Stimulated activated CD8-positive, alpha-beta memory T cell treated with anti-CD3 and anti-CD28 coated beads, Interleukin-12 subunit alpha, Interleukin-12 subunit beta, amount 100 ng/mL, for 4 hours (primary cell): ENCODE results near the gene CD40.

ENCODE experiments used
- DNase-seq: peaks from one replicate; pipeline ENCODE4 v3.0.0-alpha.2; 2020; ENCODE audit warnings: low read depth

The CD40 gene

DNA sequence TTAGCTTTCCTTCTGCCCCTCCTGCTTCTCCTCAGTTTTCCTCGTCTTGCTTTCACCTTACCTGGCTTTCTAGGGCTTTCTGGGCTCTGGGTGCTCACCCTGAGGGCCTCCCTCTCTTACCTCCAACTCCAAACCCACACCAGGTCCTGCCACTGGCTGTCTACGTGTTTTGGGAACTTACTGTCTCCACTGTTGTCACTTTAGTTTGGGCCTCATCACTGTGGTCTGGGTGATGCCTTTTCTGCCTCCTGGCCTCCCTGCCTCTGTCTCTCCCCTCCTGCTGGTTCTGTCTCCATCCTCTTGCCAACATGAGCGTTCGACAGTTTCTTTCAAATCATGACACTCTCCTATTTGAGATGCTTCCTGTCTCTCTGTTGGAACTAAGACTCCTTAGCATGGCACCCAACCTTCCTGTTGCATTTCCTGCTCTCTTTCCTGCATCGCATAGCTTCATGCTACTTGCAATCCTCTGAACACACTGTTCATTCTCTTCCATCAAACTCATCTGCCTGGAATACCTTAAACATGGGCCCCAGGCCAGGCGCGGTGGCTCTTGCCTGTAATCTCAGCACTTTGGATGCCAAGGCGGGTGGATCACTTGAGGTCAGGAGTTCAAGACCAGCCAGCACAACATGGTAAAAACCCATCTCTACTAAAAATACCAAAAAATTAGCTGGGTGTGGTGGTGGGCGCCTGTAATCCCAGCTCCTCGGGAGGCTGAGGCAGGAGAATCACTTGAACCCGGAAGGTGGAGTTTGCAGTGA lies 5.5 kb downstream of the CD40 start:
- DNase-seq: no peak

- DNase-seq: no peak
These were observed 8.4 kb downstream of the CD40 start for GRCh38 chr20:46126440-46127056.

GRCh38 chr20:46127396-46128010 lies 9.4 kb downstream of the CD40 start:
- no peak for DNase-seq

DNA sequence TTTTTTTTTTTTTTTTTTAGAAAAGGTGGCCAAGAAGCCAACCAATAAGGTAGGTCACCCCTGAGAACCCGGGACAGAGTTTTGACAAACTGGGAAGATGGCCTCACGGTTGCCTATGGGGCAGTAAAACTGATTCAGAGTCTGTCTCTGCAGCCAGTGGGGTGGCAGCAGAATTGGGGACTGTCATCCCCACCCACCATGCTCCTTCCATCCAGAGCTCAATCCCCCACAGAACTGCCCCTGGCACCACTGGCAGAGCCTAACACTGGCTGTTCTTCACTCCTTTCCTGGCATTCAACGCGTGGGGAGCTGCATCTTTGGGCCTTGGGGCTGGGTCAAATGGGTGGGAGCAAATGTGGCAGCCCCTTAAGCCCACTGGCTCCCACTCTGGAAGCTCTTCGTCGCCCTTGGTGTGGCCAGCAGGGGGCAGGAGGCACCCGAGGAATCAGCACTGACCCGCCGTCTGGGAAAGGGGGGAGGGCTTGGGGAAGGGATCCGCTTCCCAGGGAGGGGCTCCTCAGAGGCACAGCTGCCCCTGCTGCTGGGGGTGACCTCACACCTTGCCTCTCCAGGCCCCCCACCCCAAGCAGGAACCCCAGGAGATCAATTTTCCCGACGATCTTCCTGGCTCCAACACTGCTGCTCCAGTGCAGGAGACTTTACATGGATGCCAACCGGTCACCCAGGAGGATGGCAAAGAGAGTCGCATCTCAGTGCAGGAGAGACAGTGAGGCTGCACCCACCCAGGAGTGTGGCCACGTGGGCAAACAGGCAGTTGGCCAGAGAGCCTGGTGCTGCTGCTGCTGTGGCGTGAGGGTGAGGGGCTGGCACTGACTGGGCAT lies 10.4 kb downstream of the CD40 start:
- no peak for DNase-seq

DNA sequence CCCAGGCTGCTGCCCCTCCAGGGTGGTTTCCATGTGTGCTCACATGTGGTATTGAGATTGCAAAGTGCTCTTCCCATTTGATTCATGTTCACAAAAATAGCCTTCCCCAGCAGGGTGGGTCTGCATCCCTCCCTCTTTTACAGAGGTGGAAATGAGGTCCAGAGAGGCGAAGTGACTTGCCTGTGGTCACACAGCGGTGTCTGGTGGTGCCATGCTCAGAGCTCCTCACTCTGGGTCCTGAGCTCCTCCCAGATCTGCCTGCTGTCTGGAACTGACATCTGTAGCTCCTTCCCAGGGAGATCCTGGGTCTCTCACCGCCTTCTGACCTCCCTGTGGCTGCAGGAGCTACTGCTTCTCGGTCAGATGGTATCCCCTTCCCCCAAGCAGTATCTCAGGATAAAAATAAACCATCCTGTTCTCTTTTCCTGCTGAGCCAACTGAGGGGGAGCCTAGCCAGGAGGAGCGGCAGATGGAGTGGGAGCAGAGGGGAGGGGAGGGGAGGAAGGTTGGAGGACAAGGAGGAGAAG lies 11.9 kb downstream of the CD40 start:
- no peak for DNase-seq

GRCh38 chr20:46130534-46130933 lies 12.4 kb downstream of the CD40 start:
- no peak for DNase-seq

DNA sequence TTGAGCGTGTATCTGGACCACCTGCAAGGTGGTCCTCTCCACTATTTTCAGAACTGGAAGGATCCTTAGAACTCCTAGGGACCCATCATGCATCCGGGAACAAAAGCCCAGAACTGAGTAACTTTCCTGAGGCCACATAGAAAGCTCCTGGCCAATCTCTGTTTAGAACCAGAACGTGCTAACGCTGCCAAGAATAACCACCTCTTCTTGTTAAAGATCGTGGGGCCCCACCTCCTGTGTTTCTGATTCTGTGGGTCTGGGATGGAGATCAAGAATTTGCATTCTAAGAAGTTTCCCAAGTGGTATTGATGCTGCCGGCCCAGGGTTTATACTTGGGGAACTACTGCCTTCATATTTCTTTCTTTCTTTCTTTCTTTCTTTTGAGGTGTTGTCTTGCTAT lies 13.3 kb downstream of the CD40 start:
- no peak for DNase-seq

DNA sequence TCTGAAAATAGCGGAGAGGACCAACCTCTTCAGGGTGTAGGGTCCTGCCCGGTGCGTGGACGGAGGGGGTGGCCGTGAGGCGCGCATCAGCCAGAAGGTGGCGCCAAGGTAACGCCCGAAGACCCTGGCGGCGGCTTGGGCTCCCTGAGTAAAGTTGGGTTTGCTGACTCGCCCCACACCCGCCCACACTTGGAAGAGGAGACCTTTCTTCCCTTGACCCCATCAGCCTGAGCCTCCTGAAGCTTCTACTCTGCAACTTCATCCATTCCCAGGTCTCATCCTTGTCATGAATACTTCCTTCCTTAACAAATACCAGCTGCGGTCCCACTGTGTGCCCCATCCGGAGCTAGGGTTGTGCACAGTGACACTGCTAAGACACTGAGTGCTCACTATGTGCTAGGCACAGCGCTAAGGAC lies 14.6 kb downstream of the CD40 start:
- DNase-seq: peak; percentile 18

- DNase-seq: no peak
These were observed 16.0 kb downstream of the CD40 start for GRCh38 chr20:46133886-46134654.

GRCh38 chr20:46134716-46135115 lies 16.6 kb downstream of the CD40 start:
- no peak for DNase-seq

GRCh38 chr20:46135856-46136633 lies 17.9 kb downstream of the CD40 start:
- no peak for DNase-seq

DNA sequence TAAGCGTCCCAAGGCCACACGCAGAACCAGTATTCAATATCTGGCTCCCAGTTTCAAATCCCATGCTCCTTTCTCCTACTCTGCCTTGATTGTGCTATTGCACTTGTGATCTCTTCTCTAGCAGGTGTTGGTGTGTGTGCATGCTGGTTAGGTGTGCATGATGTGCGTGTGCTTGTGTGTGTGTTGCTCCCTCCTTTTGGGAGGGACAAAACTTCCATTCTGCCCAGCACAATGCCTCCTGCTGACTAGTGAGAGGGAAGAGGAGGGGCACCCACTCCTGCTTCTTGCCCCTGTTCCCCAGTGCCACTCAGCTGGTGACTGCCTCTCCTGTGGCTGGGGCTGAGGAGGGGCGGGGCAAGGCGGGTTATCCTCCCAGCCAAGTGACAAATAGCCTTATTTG lies 19.7 kb downstream of the CD40 start:
- DNase-seq: no peak

- DNase-seq: no peak
These were observed 21.3 kb downstream of the CD40 start for GRCh38 chr20:46139266-46139889.

DNA sequence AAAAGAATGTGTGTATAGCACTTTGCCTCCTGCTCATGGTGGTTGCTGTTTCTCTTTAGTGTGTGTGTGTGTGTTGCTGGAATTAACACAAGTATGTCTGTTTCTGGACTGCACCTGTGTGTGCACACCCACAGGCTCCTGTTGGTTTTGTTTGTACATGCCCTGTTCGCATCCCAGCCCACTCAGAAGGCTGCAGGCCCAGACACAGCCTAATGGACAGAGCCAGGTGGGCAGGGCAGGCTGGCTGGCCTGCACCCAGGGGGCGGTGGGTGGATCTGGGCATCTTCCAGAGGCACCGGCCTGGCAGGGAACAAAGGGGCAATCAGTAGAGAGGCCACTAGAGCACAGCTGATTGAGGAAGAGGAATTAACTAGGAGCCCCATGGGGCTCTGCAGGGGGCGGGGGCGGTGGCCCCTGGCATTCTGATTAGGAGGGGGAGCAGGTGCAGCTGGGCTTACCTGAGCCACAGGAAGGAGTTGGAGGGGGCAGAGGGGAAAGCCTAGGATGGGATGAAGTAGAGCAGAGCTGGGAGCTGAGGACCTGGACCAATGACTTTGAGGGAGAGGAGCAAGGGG lies 21.9 kb downstream of the CD40 start:
- DNase-seq: no peak

DNA sequence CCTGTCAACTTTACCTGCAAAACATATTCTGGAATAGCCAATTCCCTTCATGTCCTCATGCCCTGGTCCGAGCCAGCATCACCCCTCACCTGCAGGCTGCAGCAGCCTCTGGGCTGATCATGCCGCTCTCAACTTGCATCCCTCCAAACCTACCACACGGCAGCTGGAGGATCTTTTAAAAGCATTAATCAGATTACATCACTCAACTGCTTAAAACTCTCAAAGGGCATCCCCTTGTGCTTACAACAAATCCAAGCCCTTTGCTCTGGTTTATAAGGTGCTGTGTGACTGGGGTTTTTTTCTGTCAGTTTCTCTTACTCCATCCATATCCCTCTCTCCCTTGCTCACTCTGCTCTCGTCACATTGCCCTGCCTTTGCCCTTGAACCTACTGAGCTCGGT lies 24.0 kb downstream of the CD40 start:
- no peak for DNase-seq

DNA sequence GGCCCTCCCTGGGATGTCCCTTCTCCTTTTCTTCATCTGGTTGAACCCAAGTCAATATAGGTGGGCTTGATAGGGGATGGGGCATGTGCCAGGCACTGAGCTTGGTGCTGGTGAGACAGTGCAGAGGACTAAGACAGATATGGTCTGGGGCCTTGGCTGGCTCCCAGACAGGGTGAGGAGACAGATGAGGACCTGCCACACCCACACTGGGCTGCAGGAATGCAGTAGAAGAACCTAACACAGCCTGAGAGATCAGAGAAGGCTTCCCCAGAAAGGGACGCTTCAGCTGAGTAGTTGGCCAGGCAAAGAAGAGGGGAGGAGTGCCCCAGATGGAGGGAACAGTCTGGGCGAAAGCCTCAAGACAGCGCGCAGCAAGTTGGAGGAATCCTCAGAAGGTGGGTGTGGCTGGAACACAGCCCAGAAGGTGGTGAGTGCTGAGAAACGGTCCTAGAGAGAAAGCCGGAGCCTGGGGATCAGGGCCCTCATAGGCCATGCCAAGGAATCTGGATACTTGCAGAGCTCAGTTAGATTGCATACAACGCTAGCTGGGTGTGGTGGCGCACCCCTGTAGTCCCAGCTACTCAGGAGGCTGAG lies 26.4 kb downstream of the CD40 start:
- DNase-seq: no peak

DNA sequence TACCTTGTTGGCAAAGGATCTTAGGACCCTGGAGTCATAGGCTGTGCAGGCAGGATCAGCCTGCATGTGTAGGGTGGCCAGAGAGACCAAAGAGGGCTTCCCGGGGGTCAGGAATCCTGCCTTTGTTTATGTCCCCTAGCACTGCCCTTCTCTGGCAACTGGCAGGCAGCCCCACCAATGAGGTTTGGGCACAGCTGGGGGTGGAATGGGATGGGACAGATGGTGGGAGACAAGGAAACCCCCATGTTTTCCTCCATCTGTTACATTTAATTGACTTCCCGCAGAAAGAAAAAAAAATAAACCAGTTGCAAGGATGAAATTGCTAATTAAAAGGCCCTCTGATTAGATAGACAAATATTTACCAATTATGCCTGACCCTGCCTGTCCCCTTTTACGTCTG lies 27.6 kb downstream of the CD40 start:
- no peak for DNase-seq

DNA sequence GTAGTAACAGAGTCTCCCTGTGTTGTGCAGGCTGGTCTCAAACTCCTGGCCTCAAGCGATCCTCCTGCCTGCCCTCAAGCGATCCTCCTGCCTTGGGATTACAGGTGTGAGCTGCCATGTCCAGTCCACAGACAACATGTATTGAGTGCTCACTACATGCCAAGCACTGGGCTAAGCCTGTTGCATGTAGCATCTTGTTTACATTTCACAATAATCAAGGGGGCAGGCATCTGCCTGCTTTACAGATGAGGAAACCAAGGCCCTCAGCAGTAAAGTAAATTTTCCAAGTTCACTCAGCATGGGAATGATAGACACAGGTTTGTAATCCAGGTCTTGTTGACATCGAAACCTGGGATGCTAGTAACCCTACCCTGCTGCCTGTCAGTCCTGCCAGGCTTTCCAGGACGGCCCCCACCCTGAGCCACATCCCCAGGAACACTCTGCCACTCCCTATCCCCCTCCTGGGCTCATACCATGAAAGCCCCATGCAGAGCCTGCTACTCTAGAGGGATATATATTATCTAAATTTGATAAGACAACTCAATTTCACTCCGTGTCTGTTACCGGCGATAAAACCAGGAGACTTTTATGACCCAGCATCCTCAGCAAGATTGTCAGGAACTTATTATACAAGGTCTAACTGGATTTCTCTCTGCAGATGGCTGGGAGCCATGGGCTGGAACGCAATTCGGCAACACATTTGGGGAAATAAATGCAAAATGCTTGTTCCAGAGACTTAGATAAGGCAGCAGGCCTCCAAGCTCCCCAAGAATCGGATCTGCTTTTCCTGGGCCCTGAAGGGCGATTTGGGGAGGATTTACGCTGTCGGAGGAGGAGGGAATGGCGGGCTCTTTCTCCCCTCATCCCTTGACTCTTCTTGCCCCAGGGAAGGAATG lies 30.4 kb downstream of the CD40 start:
- no peak for DNase-seq
